T-helper 17 cell (primary cell): ENCODE data around the gene SLC38A1. TPM values are rescaled to one million over a fixed set of nuclear protein-coding genes. Genes with fewer than 3 reads are reported as not detected.
"Not testable (repeated sequence)": the region's sequence is repeated elsewhere in the genome, so short reads cannot be mapped to it uniquely, and the experiment has no call there.

Source experiments
- ATAC-seq: fragments of 150-1000 bp; cut with Tn5 transposase; 2 replicates; pipeline ENCODE4 v1.10.0; 2021; ENCODE audit warnings: mild to moderate bottlenecking, moderate library complexity
- DNase-seq, 3 donors: peaks; one replicate each; pipeline versions ENCODE4 v3.0.0 to v3.0.0-alpha.2; 2020 to 2021
- H3K9me3 ChIP-seq: one replicate; pipeline ENCODE4 v1.7.0; 2013; ENCODE audit warnings: low read length, mild to moderate bottlenecking; ENCODE audit not compliant: control insufficient read depth, poor library complexity, severe bottlenecking
- H3K27ac Mint-ChIP-seq: one replicate; pipeline ENCODE4 v1.8.0; 2022; ENCODE audit warnings: mild to moderate bottlenecking, moderate library complexity, mixed read lengths
- H3K27me3 Mint-ChIP-seq: one replicate; pipeline ENCODE4 v1.8.0; 2022; ENCODE audit warnings: mixed read lengths
- H3K36me3 Mint-ChIP-seq: one replicate; pipeline ENCODE4 v1.8.0; 2022; ENCODE audit warnings: low read depth, mixed read lengths
- H3K4me1 Mint-ChIP-seq: one replicate; pipeline ENCODE4 v1.8.0; 2022; ENCODE audit warnings: mild to moderate bottlenecking, mixed read lengths
- H3K4me3 Mint-ChIP-seq: one replicate; pipeline ENCODE4 v1.8.0; 2022; ENCODE audit warnings: mild to moderate bottlenecking, moderate library complexity, mixed read lengths
- total RNA-seq, 4 donors: library from RNA in 2 of 4; stranded (reverse) in 2 of 4; gene quantifications; one replicate each; pipeline ENCODE4 v1.2.3 and lab custom pipeline; 2022 to 2026

Gene SLC38A1
- total RNA-seq, 2 donors from 2014 or later = 262 to 265 TPM

DNA sequence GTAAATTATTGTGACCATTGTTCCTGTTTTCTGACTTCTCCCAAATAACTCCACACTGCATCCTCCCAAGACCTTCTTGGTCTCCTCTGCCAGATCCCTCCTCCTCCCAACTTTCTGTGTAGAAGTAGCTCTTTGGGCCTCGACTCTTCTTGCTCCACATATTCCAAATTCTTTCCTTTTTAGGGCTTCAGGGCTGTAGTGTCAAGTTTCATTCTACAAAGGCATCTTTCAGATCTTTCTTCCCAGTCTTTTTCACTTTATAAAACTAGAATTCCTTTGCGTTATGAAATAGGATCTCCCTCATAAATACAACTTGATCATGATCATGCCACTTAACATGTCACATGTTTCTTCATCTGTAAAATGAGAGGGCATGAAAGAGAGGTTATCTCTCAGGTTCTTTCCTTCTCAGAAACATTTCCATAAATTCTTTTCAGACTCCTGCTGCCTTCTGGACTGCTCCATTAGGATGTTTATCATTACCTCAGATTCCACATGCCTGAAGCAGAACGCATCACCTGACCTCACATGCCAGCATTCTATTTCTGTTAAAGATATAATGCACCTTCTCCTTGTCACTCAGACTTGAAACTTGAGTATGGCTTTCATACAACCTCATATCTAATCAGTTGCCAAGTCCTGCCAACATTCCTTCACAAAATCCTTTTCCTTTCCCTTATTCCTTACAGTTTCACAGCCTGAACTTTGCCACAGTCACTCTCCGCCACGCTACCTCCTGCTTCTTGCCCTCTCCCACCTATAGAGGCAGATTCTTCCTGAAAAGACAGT lies 8.5 kb downstream of the SLC38A1 start:
- DNase-seq = no peak
- no peak overlapping the region for H3K27ac Mint-ChIP-seq
- ATAC-seq = no peak
- H3K9me3 ChIP-seq = no peaks in the 10 kb centered on the region
- peaks cover 36% of the 10 kb centered on the region for H3K4me1 Mint-ChIP-seq
- peaks cover 4% of the 10 kb centered on the region for H3K36me3 Mint-ChIP-seq
- no peak overlapping the region for H3K4me3 Mint-ChIP-seq
- no peaks in the 10 kb centered on the region for H3K27me3 Mint-ChIP-seq

DNA sequence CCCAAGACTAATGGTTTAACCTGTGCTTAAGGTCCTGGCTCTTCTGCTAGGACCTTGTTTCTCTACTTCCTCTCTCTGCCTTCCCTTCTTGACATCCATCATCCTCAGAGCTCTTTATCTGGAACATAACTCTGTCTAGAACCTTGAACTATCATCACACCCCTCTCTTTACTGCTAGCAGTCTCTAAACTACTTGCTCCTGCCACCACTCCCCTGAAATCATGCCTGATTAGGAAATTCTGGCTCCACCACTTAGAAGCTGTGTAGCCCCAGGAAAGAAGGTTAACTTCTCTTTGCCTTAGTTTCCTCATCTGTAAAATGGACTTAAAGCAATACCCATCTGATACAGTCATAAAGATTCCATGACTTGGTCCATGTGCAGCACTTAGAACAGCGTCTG lies 9.1 kb downstream of the SLC38A1 start:
- H3K9me3 ChIP-seq = no peaks in the 10 kb centered on the region
- Mint-ChIP-seq H3K4me3 (no peak overlapping the region), H3K4me1 (peaks cover 41% of the 10 kb centered on the region), H3K36me3 (peaks cover 4% of the 10 kb centered on the region), H3K27me3 (no peaks in the 10 kb centered on the region), H3K27ac (no peak overlapping the region)
- no peak for DNase-seq
- ATAC-seq = no peak

DNA sequence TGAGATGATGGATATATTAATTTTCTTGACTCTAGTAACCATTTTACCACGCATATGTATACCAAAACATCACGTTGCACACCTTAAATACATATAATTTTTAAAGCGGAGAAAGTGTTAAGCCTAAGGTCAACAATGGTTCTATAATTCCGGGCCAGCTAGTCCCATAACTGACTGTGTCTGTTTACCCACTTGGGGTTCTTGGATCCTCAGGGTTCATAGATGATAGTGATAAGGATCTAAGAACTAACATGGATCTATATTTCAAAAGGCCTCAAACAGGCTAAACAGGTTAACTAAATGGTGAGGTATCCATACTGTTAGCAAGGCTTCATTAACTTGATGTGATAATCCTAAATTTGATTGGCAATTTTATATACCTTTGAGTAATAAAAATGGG lies 9.8 kb downstream of the SLC38A1 start:
- no peak overlapping the region for H3K4me3 Mint-ChIP-seq
- peak overlapping the region; percentile 37 for H3K27ac Mint-ChIP-seq
- H3K9me3 ChIP-seq = no peaks in the 10 kb centered on the region
- ATAC-seq = no peak
- H3K36me3 Mint-ChIP-seq = peaks cover 4% of the 10 kb centered on the region
- peaks cover 40% of the 10 kb centered on the region for H3K4me1 Mint-ChIP-seq
- no peak for DNase-seq
- H3K27me3 Mint-ChIP-seq = no peaks in the 10 kb centered on the region

DNA sequence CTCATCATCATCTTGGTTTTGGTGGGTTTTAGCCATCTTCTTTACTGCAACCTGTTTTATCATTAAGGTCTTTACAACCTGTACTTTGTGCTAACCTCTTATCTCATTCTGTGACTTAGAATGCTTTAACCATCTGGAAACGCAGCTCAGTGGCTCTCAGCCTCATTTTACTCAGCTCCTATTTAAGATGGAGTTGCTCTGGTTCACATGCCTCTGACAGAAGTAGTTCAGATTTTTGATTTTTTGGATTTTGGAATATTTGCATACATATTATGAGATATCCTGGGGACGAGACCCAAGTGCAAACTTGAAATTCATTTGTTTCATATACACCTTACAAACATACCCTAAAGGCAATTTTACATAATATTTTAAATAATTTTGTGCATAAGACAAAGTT lies 10.7 kb downstream of the SLC38A1 start:
- H3K9me3 ChIP-seq = no peaks in the 10 kb centered on the region
- H3K27ac Mint-ChIP-seq = peak overlapping the region; percentile 37
- H3K4me3 Mint-ChIP-seq = no peak overlapping the region
- H3K27me3 Mint-ChIP-seq = no peaks in the 10 kb centered on the region
- peaks cover 4% of the 10 kb centered on the region for H3K36me3 Mint-ChIP-seq
- DNase-seq = no peak
- ATAC-seq = no peak
- peaks cover 33% of the 10 kb centered on the region for H3K4me1 Mint-ChIP-seq

DNA sequence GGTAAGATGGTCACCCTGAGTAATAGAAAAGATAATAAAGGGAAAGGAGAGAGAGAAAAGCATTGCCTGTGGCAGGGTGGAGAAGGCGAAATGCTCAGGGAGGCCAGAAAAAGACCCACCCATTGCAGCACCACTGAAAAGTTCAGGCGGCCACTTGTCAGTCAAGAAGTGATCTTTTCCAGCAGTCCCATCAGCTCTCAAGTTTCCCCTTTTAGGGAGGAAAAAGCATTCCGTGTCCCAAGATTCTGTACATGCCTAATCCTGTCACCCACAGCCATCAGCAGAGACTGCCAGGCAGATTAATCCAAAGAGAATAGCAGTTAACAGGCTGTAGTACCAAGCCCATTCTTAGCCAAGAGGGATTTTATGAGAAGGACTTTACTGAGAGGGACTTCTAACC lies 11.9 kb downstream of the SLC38A1 start:
- ATAC-seq = no peak
- no peaks in the 10 kb centered on the region for H3K9me3 ChIP-seq
- Mint-ChIP-seq H3K4me1 (peaks cover 33% of the 10 kb centered on the region), H3K27me3 (no peaks in the 10 kb centered on the region), H3K27ac (peak overlapping the region; percentile 79), H3K4me3 (peak overlapping the region; percentile 69), H3K36me3 (peaks cover 7% of the 10 kb centered on the region)
- DNase-seq = no peak

DNA sequence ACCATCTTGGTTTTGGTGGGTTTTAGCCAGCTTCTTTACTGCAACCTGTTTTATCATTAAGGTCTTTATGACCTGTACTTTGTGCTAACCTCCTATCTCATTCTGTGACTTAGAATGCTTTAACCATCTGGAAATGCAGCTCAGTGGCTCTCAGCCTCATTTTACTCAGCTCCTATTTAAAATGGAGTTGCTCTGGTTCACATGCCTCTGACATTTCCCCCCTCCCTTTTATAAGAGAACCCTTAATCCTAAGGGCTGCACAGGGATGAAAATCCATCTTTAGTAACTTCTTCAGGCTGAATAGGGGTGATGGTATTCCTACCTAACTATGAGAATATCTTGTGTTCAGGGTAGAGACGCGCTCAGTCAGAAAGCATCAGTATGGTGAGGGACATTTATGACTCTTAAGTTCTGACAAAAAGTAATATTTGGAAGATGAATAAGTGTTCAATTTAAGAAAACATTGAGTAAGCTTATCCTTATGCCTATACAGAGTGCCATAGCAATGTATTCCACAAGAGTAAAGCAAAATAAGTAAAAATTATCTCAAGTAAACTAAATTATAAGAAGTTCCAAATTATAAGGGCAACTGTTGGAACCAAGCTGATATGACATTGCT lies 15.2 kb downstream of the SLC38A1 start:
- H3K9me3 ChIP-seq = no peaks in the 10 kb centered on the region
- DNase-seq (no peak), ATAC-seq (no peak)
- peaks cover 40% of the 10 kb centered on the region for H3K4me1 Mint-ChIP-seq
- H3K36me3 Mint-ChIP-seq = peaks cover 9% of the 10 kb centered on the region
- no peak overlapping the region for H3K27ac Mint-ChIP-seq
- H3K4me3 Mint-ChIP-seq = peak overlapping the region; percentile 31
- no peaks in the 10 kb centered on the region for H3K27me3 Mint-ChIP-seq

DNA sequence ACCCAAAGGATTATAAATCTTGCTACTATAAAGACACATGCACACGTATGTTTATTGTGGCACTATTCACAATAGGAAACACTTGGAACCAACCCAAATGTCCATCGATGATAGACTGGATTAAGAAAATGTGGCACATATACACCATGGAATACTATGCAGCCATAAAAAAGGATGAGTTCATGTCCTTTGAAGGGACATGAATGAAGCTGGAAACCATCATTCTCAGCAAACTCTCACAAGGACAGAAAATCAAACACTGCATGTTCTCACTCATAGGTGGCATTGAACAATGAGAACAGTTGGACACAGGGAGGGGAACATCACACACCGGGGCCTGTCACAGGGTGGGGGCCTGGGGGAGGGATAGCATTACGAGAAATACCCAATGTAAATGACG lies 16.8 kb downstream of the SLC38A1 start:
- Mint-ChIP-seq H3K4me1 (peaks cover 39% of the 10 kb centered on the region), H3K27ac (peak overlapping the region; percentile 10)
- not testable (repeated sequence) for DNase-seq, H3K36me3 Mint-ChIP-seq, ATAC-seq, H3K27me3 Mint-ChIP-seq, H3K4me3 Mint-ChIP-seq, H3K9me3 ChIP-seq

DNA sequence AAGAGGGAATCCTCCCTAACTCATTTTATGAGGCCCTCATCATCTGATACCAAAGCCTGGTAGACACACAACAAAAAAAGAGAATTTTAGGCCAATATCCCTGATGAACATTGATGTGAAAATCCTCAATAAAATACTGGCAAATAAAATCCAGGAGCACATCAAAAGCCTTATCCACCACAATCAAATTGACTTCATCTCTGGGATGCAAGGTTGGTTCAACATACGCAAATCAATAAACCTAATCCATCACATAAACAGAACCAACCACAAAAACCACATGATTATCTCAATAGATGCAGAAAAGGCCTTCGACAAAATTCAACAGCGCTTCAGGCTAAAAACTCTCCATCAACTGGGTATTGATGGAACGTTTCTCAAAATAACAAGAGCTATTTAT lies 18.9 kb downstream of the SLC38A1 start:
- DNase-seq, H3K9me3 ChIP-seq, ATAC-seq, H3K36me3 Mint-ChIP-seq, H3K27ac Mint-ChIP-seq, H3K27me3 Mint-ChIP-seq, H3K4me3 Mint-ChIP-seq: not testable (repeated sequence)
- peaks cover 33% of the 10 kb centered on the region for H3K4me1 Mint-ChIP-seq

DNA sequence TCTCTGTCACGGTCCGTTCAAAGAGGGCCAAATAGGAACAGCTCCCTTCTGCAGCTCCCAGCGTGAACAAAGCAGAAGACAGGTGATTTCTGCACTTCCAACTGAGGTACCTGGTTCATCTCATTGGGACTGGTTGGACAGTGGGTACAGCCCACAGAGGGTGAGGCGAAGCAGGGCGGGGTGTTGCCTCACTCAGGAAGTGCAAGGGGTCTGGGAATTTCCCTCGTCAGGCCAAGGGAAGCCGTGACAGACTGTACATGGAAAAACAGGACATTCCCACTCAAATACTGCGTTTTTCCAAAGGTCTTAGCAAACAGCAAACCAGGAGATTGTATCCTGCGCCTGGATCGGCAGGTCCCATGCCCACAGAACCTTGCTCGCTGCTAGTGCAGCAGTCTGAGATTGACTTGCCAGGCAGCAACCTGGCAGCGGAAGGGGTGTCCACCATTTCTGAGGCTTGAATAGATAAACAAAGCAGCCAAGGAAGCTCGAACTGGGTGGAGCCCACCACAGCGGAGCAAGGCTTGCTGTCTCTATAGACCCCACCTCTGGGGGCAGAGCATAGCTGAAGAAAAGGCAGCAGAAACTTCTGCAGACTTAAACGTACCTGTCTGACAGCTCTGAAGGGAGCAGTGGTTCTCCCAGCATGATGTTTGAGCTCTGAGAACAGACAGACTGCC lies 22.7 kb downstream of the SLC38A1 start:
- no peaks in the 10 kb centered on the region for H3K27me3 Mint-ChIP-seq
- H3K36me3 Mint-ChIP-seq = peaks cover 4% of the 10 kb centered on the region
- peaks cover 48% of the 10 kb centered on the region for H3K4me1 Mint-ChIP-seq
- DNase-seq = no peak
- peak overlapping the region; percentile 68 for H3K27ac Mint-ChIP-seq
- no peaks in the 10 kb centered on the region for H3K9me3 ChIP-seq
- no peak overlapping the region for H3K4me3 Mint-ChIP-seq
- peak; percentile 40 for ATAC-seq

DNA sequence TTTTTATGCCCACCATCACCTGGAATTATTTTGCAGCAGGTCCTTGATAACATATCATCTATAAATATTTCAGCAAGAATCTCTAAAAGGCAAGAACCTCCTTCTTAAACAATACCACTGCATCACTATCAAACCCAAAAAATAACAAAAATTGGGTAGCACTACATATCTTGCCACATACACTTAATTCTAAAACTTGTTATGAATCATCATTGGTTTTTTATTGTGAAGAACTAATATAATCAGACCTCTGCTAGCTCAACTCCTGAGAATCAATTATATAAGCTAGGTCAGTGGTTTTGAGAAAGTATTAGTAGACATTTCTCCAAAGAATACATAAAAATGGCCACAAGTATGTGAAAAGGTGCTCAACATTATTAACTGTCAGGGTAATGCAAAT lies 23.8 kb downstream of the SLC38A1 start:
- no peaks in the 10 kb centered on the region for H3K9me3 ChIP-seq
- Mint-ChIP-seq H3K27me3 (no peaks in the 10 kb centered on the region), H3K4me3 (no peak overlapping the region), H3K27ac (no peak overlapping the region), H3K36me3 (peaks cover 2% of the 10 kb centered on the region), H3K4me1 (peaks cover 45% of the 10 kb centered on the region)
- ATAC-seq (no peak), DNase-seq (no peak)

DNA sequence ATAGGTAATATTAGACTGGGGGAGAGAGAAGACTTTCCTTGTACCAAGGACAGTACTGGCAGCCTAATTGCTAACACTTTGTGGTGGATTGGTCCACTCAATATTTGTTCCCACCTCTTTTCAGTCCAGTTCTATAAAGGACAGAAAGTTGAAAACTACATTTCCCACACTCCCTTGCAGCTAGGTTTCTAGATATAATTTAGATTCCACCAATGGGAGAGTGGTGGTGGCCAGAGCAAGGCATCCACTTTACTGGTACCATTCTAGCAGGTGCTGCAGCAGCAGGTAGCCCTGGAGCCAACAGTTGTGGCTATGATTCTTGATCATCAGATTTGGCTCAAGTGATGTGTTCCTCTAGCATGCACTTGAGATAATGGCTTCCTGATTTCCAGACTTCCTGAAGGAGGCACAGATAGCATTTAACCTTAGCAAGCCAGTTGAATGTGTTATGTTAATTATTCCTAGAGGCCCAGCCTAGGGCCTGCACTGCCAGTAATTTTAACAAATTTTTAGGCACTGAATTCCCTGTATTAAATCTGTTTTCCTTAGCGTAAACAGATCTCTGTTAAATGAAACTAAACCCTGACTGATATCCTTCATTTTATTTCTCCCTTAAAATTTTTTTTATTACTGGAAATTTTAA lies 24.4 kb downstream of the SLC38A1 start:
- DNase-seq = no peak
- no peak for ATAC-seq
- Mint-ChIP-seq H3K36me3 (peaks cover 2% of the 10 kb centered on the region), H3K27me3 (no peaks in the 10 kb centered on the region), H3K4me3 (no peak overlapping the region), H3K4me1 (peaks cover 43% of the 10 kb centered on the region), H3K27ac (peak overlapping the region; percentile 2)
- no peaks in the 10 kb centered on the region for H3K9me3 ChIP-seq

DNA sequence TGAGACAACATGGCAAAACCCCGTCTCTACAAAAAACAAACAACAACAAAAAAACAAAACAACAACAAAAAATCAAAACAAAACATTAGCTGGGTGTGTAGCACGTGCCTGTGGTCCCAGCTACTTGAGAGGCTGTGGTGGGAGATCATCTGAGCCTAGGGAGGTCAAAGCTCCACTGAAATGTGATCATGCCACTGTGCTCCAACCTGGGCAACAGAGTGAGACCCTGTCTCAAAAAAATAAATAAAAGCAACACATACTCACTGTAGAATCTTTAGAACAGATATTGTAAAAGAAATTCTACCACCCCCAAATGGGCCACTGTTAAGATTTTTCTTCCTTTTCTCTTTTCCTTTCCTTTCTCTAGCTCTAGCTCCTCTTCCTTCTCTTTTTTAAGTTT lies 26.3 kb downstream of the SLC38A1 start:
- Mint-ChIP-seq H3K36me3 (peaks cover 2% of the 10 kb centered on the region), H3K27ac (peak overlapping the region; percentile 68), H3K4me3 (no peak overlapping the region), H3K27me3 (no peaks in the 10 kb centered on the region), H3K4me1 (peaks cover 41% of the 10 kb centered on the region)
- no peaks in the 10 kb centered on the region for H3K9me3 ChIP-seq
- ATAC-seq (no peak), DNase-seq (no peak)

DNA sequence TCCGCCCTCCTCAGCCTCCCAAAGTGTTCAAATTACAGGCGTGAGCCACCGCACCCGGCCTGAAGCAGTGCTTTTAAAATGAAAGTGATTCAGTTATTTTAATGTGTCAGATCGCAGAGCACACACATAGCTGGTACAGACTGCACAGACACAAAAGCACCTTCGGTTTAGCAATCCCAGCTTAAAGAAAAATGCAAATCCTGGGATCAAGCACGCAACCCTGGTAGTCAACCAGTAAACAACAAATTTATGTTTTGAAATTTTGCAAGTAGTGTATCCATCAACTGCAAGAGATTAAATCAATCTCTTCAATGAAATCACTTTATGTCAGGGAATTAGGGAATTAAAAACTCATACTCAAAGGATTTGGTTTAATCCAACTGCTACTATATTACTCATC lies 28.4 kb downstream of the SLC38A1 start:
- no peak overlapping the region for H3K27ac Mint-ChIP-seq
- DNase-seq (no peak), ATAC-seq (no peak)
- peaks cover 44% of the 10 kb centered on the region for H3K4me1 Mint-ChIP-seq
- no peaks in the 10 kb centered on the region for H3K27me3 Mint-ChIP-seq
- H3K36me3 Mint-ChIP-seq = peaks cover 2% of the 10 kb centered on the region
- H3K9me3 ChIP-seq = no peaks in the 10 kb centered on the region
- H3K4me3 Mint-ChIP-seq = no peak overlapping the region
